ENCODE data around the gene KDM4C.

- TF ChIP-seq, protein P1, sequence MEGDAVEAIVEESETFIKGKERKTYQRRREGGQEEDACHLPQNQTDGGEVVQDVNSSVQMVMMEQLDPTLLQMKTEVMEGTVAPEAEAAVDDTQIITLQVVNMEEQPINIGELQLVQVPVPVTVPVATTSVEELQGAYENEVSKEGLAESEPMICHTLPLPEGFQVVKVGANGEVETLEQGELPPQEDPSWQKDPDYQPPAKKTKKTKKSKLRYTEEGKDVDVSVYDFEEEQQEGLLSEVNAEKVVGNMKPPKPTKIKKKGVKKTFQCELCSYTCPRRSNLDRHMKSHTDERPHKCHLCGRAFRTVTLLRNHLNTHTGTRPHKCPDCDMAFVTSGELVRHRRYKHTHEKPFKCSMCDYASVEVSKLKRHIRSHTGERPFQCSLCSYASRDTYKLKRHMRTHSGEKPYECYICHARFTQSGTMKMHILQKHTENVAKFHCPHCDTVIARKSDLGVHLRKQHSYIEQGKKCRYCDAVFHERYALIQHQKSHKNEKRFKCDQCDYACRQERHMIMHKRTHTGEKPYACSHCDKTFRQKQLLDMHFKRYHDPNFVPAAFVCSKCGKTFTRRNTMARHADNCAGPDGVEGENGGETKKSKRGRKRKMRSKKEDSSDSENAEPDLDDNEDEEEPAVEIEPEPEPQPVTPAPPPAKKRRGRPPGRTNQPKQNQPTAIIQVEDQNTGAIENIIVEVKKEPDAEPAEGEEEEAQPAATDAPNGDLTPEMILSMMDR (IDR thresholded peaks at IDR 0.05) = no peak
- TF ChIP-seq EZH2phosphoT487 (IDR thresholded peaks at IDR 0.05) = no peak
- TF ChIP-seq EZH2 (IDR thresholded peaks at IDR 0.05) = no peak
Observed at GRCh38 chr9:6959270-6960000, 201.7 kb downstream of the KDM4C start.

Data from neural progenitor cell (in vitro differentiated cells).